Astrocyte of the cerebellum (primary cell): ENCODE data around the gene ZG16B.

Source experiments
- DNase-seq: peaks from one replicate; pipeline ENCODE4 v3.0.0-alpha.2; 2011; ENCODE audit warnings: low read depth
- H3K4me3 ChIP-seq: 2 replicates; pipeline ENCODE4 v1.5.1; 2011; ENCODE audit warnings: mild to moderate bottlenecking, low read depth, low read length, moderate library complexity
- in situ Hi-C: cut with HindIII; loops from 2 replicates; pipeline ENCODE4 v1.10.0; 2017; ENCODE audit warnings: low sequenced_read_pairs
- TF ChIP-seq, protein P1 (sequence below): IDR thresholded peaks from 2 replicates; pipeline ENCODE4 v1.5.1; 2012; ENCODE audit warnings: low read length, low read depth, moderate library complexity, mild to moderate bottlenecking; ENCODE audit errors: missing control alignments

ZG16B gene, protein sequence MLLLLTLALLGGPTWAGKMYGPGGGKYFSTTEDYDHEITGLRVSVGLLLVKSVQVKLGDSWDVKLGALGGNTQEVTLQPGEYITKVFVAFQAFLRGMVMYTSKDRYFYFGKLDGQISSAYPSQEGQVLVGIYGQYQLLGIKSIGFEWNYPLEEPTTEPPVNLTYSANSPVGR

DNA sequence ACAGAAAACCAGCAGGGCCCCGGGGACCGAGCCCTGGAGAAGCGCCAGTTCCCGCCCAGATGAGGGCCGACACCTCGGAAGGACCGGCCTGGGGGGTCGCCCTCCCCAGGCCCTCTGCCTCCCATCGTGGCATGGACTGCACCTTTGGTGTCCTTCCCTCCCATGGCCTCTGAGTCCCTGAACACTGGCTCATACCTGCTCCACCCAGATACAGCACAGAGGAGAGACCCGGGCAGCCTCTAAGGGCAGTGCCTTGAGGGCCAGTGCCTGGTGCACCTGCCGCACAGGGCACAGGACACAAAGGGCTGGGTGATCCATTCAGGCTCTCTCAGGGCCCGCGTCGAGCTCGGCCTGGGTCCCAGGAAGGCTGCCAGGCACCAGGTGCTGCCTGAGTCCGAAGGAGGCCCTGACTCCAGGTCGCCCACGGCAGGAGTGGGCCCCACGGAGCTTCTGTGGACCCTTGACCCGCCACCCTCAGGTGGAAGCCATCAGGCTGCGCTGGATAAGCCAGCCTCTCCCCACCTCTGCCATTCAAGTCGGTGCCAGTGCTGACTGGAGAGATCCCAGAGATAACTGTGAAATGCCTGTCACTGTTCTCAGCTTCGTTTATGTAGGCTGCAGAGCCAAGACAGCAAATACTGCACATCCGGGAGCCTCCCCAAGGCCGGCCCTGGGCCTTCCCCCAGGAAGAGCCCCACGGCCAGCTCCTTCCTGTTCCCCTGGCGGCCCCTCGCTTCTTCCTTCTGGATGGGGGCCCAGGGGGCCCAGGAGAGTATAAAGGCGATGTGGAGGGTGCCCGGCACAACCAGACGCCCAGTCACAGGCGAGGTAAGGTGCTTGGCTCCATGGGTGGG, at the start of gene ZG16B:
ZG16B (plus strand) TSS at position 803 of the 854 bp plus-strand sequence. CDS start 139 bp downstream, outside the sequence.
- DNase-seq, result no peak
- TF ChIP-seq, protein P1, sequence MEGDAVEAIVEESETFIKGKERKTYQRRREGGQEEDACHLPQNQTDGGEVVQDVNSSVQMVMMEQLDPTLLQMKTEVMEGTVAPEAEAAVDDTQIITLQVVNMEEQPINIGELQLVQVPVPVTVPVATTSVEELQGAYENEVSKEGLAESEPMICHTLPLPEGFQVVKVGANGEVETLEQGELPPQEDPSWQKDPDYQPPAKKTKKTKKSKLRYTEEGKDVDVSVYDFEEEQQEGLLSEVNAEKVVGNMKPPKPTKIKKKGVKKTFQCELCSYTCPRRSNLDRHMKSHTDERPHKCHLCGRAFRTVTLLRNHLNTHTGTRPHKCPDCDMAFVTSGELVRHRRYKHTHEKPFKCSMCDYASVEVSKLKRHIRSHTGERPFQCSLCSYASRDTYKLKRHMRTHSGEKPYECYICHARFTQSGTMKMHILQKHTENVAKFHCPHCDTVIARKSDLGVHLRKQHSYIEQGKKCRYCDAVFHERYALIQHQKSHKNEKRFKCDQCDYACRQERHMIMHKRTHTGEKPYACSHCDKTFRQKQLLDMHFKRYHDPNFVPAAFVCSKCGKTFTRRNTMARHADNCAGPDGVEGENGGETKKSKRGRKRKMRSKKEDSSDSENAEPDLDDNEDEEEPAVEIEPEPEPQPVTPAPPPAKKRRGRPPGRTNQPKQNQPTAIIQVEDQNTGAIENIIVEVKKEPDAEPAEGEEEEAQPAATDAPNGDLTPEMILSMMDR, result no peak
- in situ Hi-C loops, result no loop called here
- H3K4me3 ChIP-seq, result no peak within 1 kb of the TSS

DNA sequence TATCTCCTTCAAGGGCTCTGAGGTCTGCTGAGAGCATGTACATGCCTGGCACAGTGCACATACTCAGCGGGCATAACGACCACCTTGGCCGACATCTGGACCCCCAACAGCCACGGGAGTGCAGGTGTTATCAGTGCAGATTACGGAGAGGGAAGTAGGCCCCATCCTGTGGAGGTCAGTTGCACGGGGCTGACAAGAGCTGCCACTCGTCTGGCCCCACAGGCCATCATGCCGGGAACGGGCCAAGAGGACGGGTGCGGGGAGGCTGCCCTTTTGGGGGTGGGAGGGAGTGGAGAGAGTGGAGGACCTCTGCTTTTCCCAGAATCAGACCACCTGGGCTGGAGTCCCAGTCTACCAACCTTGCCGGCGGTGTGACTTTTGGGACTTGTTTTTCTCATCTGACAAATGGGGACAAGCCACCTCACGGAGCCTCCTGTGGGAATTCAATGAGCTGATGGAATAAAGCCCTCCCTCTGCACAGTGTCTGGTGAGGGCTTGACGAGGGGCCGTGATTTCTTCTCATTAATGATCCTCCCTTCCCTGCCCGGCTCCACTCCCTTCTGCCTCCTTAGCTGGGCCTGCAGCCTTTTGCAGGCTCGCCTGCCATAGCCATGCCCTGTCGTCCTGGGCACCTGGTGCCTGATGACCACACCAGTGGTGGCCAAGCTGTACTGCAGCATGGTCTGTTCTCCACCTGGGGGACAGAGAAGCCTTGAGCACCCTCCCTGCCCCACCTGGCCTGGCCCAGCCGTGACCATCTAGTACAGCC, 47.3 kb upstream of the ZG16B start:
- in situ Hi-C loops, result no loop called here
- TF ChIP-seq, protein P1, result no peak
- no peak overlapping the region for H3K4me3 ChIP-seq
- DNase-seq, result no peak

DNA sequence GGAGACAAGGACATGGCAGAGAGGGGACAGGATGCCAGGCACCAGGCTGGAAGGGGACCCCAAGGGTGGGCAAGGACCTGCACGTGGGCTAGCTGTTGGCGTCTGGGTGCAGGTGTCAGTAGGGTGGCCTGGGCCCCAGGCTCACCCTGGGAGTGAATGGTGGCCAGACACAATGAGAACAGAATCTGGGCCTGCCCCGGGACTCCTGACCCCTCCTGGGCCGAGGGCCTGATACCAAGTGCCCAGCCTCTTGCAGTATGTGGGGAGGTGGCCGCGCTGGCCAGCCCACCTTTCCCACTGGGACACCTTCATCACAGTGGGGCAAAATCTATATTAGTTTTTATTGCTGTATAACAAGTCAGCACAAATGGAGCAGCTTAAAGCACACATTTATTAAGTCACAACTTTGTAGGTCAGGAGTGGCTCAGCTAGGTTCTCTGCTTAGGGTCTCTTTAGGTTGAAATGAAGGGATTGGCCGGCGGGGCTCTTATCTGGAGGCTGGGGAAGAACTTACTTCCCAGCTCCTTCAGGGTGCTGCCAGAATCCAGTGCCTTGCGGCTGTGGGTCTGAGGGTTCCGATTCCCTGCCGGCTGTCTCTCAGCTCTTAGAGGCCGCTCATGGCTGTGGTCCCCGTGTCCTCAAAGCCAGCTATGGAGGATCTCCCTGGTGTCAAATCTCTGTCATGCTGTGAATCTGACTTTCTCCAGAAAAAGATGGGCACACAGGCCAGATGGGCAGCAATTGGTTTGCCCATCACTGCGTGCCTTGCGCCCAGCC, 46.3 kb upstream of the ZG16B start:
- DNase-seq, result no peak
- in situ Hi-C loops, result no loop called here
- no peak overlapping the region for H3K4me3 ChIP-seq
- TF ChIP-seq, protein P1, result no peak

DNA sequence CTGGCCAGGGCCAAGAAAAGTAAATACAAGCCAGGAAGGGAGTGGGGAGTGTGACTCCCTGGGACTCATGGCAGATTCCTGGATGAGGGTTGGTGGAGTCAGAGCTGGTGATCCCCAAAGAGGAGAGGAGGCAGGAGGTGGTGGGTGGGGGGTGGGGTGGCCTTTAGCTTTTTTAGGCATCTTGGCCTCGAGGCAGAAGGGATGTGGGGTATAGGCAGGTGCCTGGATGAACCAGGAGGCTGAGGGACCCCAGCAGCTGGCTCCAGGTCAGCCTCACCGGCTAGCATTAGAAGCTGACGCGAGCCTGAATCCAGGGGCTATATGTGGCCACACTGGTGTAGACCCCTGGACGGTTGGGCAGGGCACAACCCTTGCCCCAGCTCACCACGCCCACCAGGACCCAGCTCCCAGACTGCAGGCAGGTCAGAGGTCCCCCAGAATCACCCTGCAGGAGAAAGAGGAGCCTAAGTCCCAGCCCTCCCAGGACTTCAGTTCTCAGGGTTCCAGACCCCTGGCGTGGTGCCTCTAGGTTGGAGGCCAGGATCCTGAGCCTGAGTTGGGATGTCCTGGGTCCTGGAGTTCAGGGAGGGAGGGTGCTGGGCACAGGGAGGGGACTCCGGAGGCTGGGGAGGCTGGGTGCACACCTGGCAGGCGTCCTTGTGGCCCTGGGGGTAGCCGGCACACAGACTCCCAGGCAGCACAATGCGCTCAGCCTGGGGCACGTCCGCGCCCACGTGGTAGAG, 45.6 kb upstream of the ZG16B start:
- DNase-seq, result no peak
- in situ Hi-C loops, result no loop called here

DNA sequence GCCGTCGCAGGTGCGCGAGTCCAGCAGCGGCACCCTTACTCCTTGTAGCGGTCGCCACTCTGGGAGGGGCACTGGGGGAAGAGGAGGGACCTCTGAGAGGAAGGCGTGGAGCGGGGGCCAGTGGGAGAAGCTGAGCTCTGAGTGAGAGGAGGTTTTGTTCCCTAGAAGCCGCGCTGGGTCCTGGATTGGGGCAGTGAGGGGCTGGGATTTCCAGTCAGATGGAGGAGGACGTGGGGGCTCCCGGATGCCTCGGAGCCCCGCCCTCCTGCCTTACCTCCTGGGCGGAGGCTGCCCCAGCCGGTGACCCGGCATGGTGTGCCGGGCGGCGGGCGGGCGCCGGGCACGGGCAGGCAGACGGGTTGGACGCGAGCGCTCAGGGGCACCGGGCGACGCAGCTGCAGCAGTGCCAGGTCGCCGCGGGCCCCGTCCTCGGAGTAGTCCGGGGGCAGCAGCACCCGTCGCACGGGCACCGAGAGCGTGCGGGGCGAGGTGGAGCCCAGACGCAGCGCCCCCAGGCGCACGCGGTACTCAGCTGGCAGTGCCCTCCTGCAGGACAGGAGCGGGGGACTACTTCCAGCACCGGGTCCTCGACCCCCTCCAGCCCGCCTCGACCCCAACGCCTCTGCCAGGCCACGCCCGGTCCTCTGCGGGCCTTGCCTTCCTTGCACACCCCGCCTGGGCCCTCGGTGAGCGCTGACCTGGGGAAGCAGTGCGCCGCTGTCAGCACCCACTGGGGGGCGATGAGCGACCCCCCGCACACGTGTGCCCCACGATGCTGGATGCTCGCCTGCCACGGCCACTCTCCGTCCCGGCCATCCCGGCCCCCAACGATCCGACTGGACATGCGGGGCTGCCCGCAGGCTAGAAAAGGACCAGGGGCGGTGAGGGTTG, 44.8 kb upstream of the ZG16B start:
- no peak overlapping the region for H3K4me3 ChIP-seq
- no peak for DNase-seq
- TF ChIP-seq, protein P1, result no peak
- in situ Hi-C loops, result no loop called here

More for the DNA sequence above, 45.6 kb upstream of the ZG16B start:
- TF ChIP-seq, protein P1, result no peak
- no peak overlapping the region for H3K4me3 ChIP-seq
